Activated CD4-positive, alpha-beta T cell treated with anti-CD3 and anti-CD28 coated beads, Interleukin-2, amount 50 U/mL, for 24 hours (primary cell): ENCODE measurements around the gene CTXND1.

Experiments used
- DNase-seq, 2 donors: peaks; one replicate each; pipeline ENCODE4 v3.0.0-alpha.2; 2020; ENCODE audit warnings: low read depth in 1 of 2, low spot score in 1 of 2

The CTXND1 gene

GRCh38 chr15:80210611-80211573 lies 41.1 kb downstream of the CTXND1 start:
- no peak for DNase-seq

GRCh38 chr15:80208758-80209734 lies 43.0 kb downstream of the CTXND1 start:
- no peak for DNase-seq

GRCh38 chr15:80207887-80208286 lies 44.1 kb downstream of the CTXND1 start:
- DNase-seq: no peak

GRCh38 chr15:80204231-80204630 lies 47.8 kb downstream of the CTXND1 start:
- no peak for DNase-seq

- DNase-seq: no peak
Observed at GRCh38 chr15:80203361-80203885, 48.6 kb downstream of the CTXND1 start.

GRCh38 chr15:80202641-80203360 lies 49.2 kb downstream of the CTXND1 start:
- DNase-seq: no peak

GRCh38 chr15:80202016-80202315 lies 50.0 kb downstream of the CTXND1 start:
- no peak for DNase-seq

- DNase-seq: no peak
Observed at GRCh38 chr15:80201256-80202015, 50.6 kb downstream of the CTXND1 start.

- DNase-seq: no peak
Observed at GRCh38 chr15:80199869-80200268, 52.1 kb downstream of the CTXND1 start.

GRCh38 chr15:80199366-80199765 lies 52.6 kb downstream of the CTXND1 start:
- no peak for DNase-seq

- DNase-seq: no peak
Observed at GRCh38 chr15:80194914-80195313, 57.1 kb downstream of the CTXND1 start.

GRCh38 chr15:80194186-80194585 lies 57.8 kb downstream of the CTXND1 start:
- DNase-seq: no peak

- DNase-seq: no peak
Observed at GRCh38 chr15:80191897-80192595, 60.0 kb downstream of the CTXND1 start.

GRCh38 chr15:80191198-80191597 lies 60.8 kb downstream of the CTXND1 start:
- DNase-seq: no peak

- no peak for DNase-seq
Observed at GRCh38 chr15:80188251-80188650, 63.8 kb downstream of the CTXND1 start.

GRCh38 chr15:80186597-80186996 lies 65.4 kb downstream of the CTXND1 start:
- DNase-seq: no peak

GRCh38 chr15:80186066-80186465 lies 65.9 kb downstream of the CTXND1 start:
- DNase-seq: no peak

GRCh38 chr15:80185152-80185551 lies 66.9 kb downstream of the CTXND1 start:
- no peak for DNase-seq

- no peak for DNase-seq
Observed at GRCh38 chr15:80184554-80184953, 67.5 kb downstream of the CTXND1 start.

- no peak for DNase-seq
Observed at GRCh38 chr15:80183886-80184285, 68.1 kb downstream of the CTXND1 start.
